ENCODE results near the gene SPINT3.

DNA sequence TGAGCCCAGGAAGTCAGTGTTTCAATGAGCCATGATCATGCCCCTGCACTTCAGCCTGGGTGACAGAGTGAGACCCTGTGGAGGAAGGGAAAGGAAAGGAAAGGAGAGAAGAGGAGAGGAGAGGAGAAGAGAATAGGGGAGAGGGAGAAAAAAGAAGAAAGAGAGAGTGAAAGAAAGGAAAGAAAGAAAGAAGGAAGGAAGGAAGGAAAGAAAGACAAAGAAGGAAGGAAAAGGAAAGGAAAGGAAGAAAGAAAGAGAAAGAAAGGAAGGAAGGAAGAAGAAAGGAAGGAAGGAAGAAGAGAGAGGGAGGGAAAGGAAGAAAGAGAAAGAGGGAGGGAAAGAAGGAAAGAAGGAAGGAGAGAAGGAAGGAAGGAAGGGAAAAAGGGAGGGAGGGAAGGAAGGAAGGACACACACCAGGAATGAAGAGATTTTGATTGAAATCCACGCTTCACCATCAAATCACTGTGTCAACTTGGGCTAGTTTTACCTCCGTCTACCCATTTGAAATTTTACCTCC is 49.4 kb upstream of the SPINT3 start:
- TF ChIP-seq, protein P1, sequence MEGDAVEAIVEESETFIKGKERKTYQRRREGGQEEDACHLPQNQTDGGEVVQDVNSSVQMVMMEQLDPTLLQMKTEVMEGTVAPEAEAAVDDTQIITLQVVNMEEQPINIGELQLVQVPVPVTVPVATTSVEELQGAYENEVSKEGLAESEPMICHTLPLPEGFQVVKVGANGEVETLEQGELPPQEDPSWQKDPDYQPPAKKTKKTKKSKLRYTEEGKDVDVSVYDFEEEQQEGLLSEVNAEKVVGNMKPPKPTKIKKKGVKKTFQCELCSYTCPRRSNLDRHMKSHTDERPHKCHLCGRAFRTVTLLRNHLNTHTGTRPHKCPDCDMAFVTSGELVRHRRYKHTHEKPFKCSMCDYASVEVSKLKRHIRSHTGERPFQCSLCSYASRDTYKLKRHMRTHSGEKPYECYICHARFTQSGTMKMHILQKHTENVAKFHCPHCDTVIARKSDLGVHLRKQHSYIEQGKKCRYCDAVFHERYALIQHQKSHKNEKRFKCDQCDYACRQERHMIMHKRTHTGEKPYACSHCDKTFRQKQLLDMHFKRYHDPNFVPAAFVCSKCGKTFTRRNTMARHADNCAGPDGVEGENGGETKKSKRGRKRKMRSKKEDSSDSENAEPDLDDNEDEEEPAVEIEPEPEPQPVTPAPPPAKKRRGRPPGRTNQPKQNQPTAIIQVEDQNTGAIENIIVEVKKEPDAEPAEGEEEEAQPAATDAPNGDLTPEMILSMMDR (IDR thresholded peaks at IDR 0.05; ENCODE audit: low read depth, low read length, poor library complexity, severe bottlenecking), result no peak
- no peak for TF ChIP-seq EZH2phosphoT487 (IDR thresholded peaks at IDR 0.05; ENCODE audit: borderline replicate concordance, low read length)

Measured in DOHH2 (cell line).